Measurements from ENCODE around the gene PTTG1IP2. TPM values are rescaled to one million over a fixed set of nuclear protein-coding genes. Genes with fewer than 3 reads are reported as not detected.

PTTG1IP2 gene
- total RNA-seq, 2 experiments from 2014 or later, result not detected

DNA sequence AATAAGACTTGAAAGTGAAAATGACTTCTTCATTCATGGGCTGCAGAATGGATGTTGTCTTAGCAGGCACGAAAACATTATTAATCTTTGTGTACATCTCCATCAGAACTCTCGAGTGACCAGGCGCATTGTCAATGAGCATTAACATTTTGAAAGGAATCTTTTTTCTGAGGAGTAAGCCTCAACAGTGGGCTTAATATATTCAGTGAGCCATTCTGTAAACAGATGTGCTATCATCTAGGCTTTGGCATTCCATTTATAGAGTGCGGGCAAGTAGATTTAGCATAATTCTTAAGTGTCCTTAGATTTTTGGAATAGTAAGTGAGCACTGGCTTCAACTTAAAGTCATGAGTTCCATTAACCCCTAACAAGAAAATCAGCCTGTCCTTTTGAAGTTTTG is 33.1 kb downstream of the PTTG1IP2 start:
- no peaks in the 10 kb centered on the region for H3K27me3 Mint-ChIP-seq
- H3K4me1 Mint-ChIP-seq, result no peaks in the 10 kb centered on the region
- H3K4me3 Mint-ChIP-seq, result no peak overlapping the region
- H3K36me3 Mint-ChIP-seq, result no peaks in the 10 kb centered on the region
- POLR2A ChIA-PET, result no interaction called here
- no peak for DNase-seq
- no peaks in the 10 kb centered on the region for H3K9me3 Mint-ChIP-seq
- H3K27ac Mint-ChIP-seq, result no peak overlapping the region
- no peak for ATAC-seq (ENCODE audit: low read depth)

DNA sequence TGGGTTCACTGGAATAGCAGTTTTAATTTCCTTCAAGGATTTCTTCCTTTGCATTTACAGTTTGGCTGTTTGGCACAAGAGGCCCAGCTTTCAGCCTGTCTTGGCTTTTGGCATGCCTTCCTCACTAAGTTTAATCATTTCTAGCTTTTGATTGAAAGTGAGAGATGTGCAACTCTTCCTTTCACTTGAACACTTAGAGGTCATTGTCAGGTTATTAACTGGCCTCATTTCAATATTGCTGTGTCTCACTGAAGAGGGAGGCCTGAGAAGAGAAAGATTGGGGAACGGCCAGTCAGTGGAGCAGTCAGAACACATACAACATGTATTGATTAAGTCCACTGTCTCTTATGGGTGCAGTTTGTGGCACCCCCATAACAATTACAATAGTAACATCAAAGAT is 33.9 kb downstream of the PTTG1IP2 start:
- no peak for ATAC-seq (ENCODE audit: low read depth)

DNA sequence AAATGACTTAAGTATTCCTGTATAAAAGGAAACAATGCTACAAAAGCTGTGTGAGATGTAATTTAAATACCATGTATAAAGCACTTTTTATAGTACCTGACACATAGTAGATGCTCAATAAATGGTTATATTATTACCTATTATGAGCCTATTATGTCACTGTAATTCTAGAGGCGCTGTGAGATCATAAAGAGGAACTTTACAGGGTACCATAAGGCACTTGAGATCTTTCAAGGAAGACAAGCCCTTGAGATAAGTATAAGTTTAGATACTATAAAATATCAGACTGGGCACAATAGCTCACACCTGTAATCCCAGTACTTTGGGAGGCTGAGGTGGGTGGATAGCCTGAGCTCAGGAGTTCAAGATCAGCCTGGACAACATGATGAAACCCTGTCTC is 38.3 kb downstream of the PTTG1IP2 start:
- no peak for DNase-seq
- Mint-ChIP-seq H3K36me3 (no peaks in the 10 kb centered on the region), H3K4me3 (no peak overlapping the region), H3K9me3 (no peaks in the 10 kb centered on the region), H3K27me3 (peaks cover 4% of the 10 kb centered on the region), H3K4me1 (no peaks in the 10 kb centered on the region), H3K27ac (no peak overlapping the region)
- POLR2A ChIA-PET, result no interaction called here
- no peak for ATAC-seq (ENCODE audit: low read depth)

More for the DNA sequence above, 33.9 kb downstream of the PTTG1IP2 start:
- no peak for DNase-seq
- Mint-ChIP-seq H3K36me3 (no peaks in the 10 kb centered on the region), H3K27me3 (no peaks in the 10 kb centered on the region), H3K9me3 (no peaks in the 10 kb centered on the region), H3K27ac (no peak overlapping the region), H3K4me3 (no peak overlapping the region), H3K4me1 (no peaks in the 10 kb centered on the region)
- POLR2A ChIA-PET, result no interaction called here

DNA sequence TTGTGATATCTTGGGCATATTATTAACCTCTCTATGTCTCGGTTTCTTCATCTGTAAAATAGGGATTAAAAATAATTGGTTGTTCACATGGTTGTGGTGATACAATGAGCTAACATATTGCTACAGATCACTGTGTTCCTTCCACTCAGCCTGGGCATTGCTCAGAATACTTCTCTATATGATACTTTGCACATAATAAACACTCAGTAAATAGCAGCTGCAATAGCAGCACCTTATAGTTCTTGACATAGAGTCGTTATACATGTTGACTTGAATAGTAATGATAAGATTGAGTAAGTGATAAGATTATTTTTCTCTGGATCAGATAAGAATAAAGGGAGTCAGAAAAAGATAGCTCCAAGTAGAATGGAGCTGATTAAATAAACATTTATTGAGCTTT is 42.3 kb downstream of the PTTG1IP2 start:
- Mint-ChIP-seq H3K9me3 (no peaks in the 10 kb centered on the region), H3K36me3 (no peaks in the 10 kb centered on the region), H3K27ac (no peak overlapping the region), H3K4me3 (no peak overlapping the region), H3K27me3 (peaks cover 4% of the 10 kb centered on the region), H3K4me1 (no peaks in the 10 kb centered on the region)
- POLR2A ChIA-PET, result no interaction called here
- no peak for DNase-seq
- no peak for ATAC-seq (ENCODE audit: low read depth)

- DNase-seq (no peak), ATAC-seq (ENCODE audit: low read depth) (no peak)
- no peaks in the 10 kb centered on the region for H3K36me3 Mint-ChIP-seq
- H3K27me3 Mint-ChIP-seq, result peaks cover 4% of the 10 kb centered on the region
- POLR2A ChIA-PET, result no interaction called here
- H3K9me3 Mint-ChIP-seq, result no peaks in the 10 kb centered on the region
- no peak overlapping the region for H3K4me3 Mint-ChIP-seq
- no peak overlapping the region for H3K27ac Mint-ChIP-seq
- no peaks in the 10 kb centered on the region for H3K4me1 Mint-ChIP-seq
Observed at GRCh38 chr7:90512821-90513254, 43.4 kb downstream of the PTTG1IP2 start.

DNA sequence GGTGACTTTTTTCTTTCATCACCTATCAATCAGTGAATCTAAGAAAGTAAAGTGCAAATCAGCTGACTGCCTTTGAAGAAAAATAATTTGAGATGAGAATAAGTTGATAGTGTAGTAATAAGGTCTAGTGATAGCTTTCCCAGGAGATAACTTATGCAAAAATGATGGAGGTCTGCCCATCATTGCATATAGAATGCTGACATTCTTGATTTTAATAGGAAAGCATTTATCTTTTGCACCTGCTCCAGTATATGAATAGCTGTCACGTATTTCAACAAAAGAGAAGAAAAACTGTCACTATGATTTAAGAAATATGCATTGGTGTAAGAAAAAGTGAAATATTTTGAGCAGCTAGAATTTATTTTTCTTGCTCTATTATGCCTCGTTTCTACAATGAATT is 46.8 kb downstream of the PTTG1IP2 start:
- no peak for DNase-seq
- ATAC-seq (ENCODE audit: low read depth), result no peak

DNA sequence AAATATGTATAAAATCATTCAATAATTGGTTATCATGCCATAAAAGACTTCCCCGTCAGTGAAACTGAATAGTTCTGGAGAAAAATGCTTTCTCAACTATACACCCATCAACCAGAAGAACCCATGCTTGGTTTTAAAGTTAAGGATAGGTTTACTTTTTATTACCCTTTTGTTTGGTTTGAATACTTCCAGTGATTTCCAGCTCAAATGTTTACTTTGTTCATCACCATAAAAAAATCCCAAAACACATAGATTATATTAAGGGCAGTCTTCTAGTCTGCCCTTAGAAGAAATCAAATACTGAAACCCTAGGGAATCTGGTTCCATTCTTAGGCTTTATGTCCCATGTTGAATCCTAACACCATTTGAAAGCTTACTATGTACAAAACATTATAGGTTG is 49.2 kb downstream of the PTTG1IP2 start:
- Mint-ChIP-seq H3K27me3 (peaks cover 8% of the 10 kb centered on the region), H3K27ac (no peak overlapping the region), H3K4me1 (no peaks in the 10 kb centered on the region), H3K9me3 (no peaks in the 10 kb centered on the region), H3K36me3 (no peaks in the 10 kb centered on the region), H3K4me3 (no peak overlapping the region)
- DNase-seq (no peak), ATAC-seq (ENCODE audit: low read depth) (no peak)
- POLR2A ChIA-PET, result no interaction called here

More for the DNA sequence above, 46.8 kb downstream of the PTTG1IP2 start:
- no peak overlapping the region for H3K4me3 Mint-ChIP-seq
- no peak overlapping the region for H3K27ac Mint-ChIP-seq
- peaks cover 8% of the 10 kb centered on the region for H3K27me3 Mint-ChIP-seq
- no peaks in the 10 kb centered on the region for H3K9me3 Mint-ChIP-seq
- H3K36me3 Mint-ChIP-seq, result no peaks in the 10 kb centered on the region
- POLR2A ChIA-PET, result no interaction called here
- H3K4me1 Mint-ChIP-seq, result no peaks in the 10 kb centered on the region

DNA sequence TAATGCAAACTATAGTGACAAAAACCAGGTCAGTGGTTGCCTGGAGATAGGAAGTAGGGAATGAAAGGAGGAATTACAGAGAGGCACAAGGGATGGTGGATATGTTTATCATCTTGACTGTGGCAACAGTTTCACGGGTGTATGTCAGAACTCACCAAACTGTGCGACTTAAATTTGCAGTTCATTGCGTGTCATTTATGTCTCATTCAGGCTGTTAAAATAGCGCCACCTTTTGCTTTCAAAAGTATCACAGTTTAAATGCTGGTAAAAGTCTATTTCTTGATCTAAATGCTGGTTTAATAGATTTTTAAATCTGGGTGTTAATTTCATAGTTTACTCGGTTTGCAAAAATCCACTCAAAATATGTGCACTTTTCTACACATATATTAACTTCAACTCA is 51.0 kb downstream of the PTTG1IP2 start:
- DNase-seq, result no peak
- Mint-ChIP-seq H3K4me1 (no peaks in the 10 kb centered on the region), H3K4me3 (no peak overlapping the region), H3K27ac (no peak overlapping the region), H3K36me3 (no peaks in the 10 kb centered on the region), H3K9me3 (no peaks in the 10 kb centered on the region), H3K27me3 (peaks cover 8% of the 10 kb centered on the region)
- ATAC-seq (ENCODE audit: low read depth), result no peak
- POLR2A ChIA-PET, result no interaction called here

- DNase-seq, result no peak
- Mint-ChIP-seq H3K4me1 (no peaks in the 10 kb centered on the region), H3K27me3 (peaks cover 2% of the 10 kb centered on the region), H3K27ac (no peak overlapping the region), H3K4me3 (no peak overlapping the region), H3K9me3 (no peaks in the 10 kb centered on the region), H3K36me3 (no peaks in the 10 kb centered on the region)
- no peak for ATAC-seq (ENCODE audit: low read depth)
- POLR2A ChIA-PET, result no interaction called here
Observed at GRCh38 chr7:90530263-90530662, 60.8 kb downstream of the PTTG1IP2 start.

- Mint-ChIP-seq H3K27me3 (peaks cover 4% of the 10 kb centered on the region), H3K27ac (no peak overlapping the region), H3K4me3 (no peak overlapping the region), H3K9me3 (no peaks in the 10 kb centered on the region), H3K4me1 (no peaks in the 10 kb centered on the region), H3K36me3 (no peaks in the 10 kb centered on the region)
- DNase-seq, result no peak
- ATAC-seq (ENCODE audit: low read depth), result no peak
- POLR2A ChIA-PET, result no interaction called here
Observed at GRCh38 chr7:90532231-90532929, 62.9 kb downstream of the PTTG1IP2 start.

GRCh38 chr7:90536449-90536848 is 67.0 kb downstream of the PTTG1IP2 start:
- ATAC-seq (ENCODE audit: low read depth), result no peak
- H3K27ac Mint-ChIP-seq, result no peak overlapping the region
- H3K4me1 Mint-ChIP-seq, result no peaks in the 10 kb centered on the region
- no peak overlapping the region for H3K4me3 Mint-ChIP-seq
- POLR2A ChIA-PET, result no interaction called here
- no peaks in the 10 kb centered on the region for H3K9me3 Mint-ChIP-seq
- peaks cover 3% of the 10 kb centered on the region for H3K27me3 Mint-ChIP-seq
- DNase-seq, result no peak
- H3K36me3 Mint-ChIP-seq, result no peaks in the 10 kb centered on the region

GRCh38 chr7:90538405-90538804 is 69.0 kb downstream of the PTTG1IP2 start:
- ATAC-seq (ENCODE audit: low read depth) (no peak), DNase-seq (no peak)

DNA sequence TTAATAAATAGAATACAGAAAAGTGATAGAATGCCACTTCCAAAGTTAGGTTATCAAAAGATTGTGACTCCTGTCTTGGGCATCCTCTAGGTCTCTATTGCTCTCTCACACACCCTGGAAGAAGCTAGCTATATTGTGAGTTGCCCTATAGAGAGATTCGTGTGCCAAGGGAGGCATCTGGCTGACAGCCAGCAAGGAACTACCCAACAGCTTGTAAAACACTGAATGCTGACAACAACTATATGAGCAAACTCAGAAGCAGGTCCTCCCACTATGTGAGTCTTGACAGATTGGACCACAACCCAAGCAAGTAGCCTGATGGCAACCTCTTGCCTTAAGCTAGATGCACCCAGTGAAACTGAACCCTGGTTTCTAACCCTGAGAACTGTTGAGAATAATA is 71.0 kb downstream of the PTTG1IP2 start:
- Mint-ChIP-seq H3K27ac (no peak overlapping the region), H3K36me3 (no peaks in the 10 kb centered on the region), H3K27me3 (peaks cover 2% of the 10 kb centered on the region), H3K4me1 (no peaks in the 10 kb centered on the region), H3K4me3 (no peak overlapping the region), H3K9me3 (no peaks in the 10 kb centered on the region)
- ATAC-seq (ENCODE audit: low read depth) (no peak), DNase-seq (no peak)
- POLR2A ChIA-PET, result no interaction called here

More at GRCh38 chr7:90538405-90538804, 69.0 kb downstream of the PTTG1IP2 start:
- Mint-ChIP-seq H3K36me3 (no peaks in the 10 kb centered on the region), H3K4me3 (no peak overlapping the region), H3K27me3 (peaks cover 2% of the 10 kb centered on the region), H3K27ac (no peak overlapping the region), H3K9me3 (no peaks in the 10 kb centered on the region), H3K4me1 (no peaks in the 10 kb centered on the region)
- POLR2A ChIA-PET, result no interaction called here

GRCh38 chr7:90551036-90551435 is 81.6 kb downstream of the PTTG1IP2 start:
- H3K4me3 Mint-ChIP-seq, result no peak overlapping the region
- peaks cover 8% of the 10 kb centered on the region for H3K27me3 Mint-ChIP-seq
- peaks cover 5% of the 10 kb centered on the region for H3K9me3 Mint-ChIP-seq
- H3K36me3 Mint-ChIP-seq, result no peaks in the 10 kb centered on the region
- no peaks in the 10 kb centered on the region for H3K4me1 Mint-ChIP-seq
- no peak overlapping the region for H3K27ac Mint-ChIP-seq
- ATAC-seq (ENCODE audit: low read depth) (no peak), DNase-seq (no peak)
- POLR2A ChIA-PET, result no interaction called here

GRCh38 chr7:90552521-90552920 is 83.1 kb downstream of the PTTG1IP2 start:
- Mint-ChIP-seq H3K9me3 (peaks cover 5% of the 10 kb centered on the region), H3K4me1 (no peaks in the 10 kb centered on the region), H3K36me3 (no peaks in the 10 kb centered on the region), H3K4me3 (no peak overlapping the region), H3K27ac (no peak overlapping the region), H3K27me3 (peaks cover 6% of the 10 kb centered on the region)
- POLR2A ChIA-PET, result no interaction called here
- ATAC-seq (ENCODE audit: low read depth) (no peak), DNase-seq (no peak)
